ENCODE data around the gene SLC9A7.
"Not testable (repeated sequence)": the region's sequence is repeated elsewhere in the genome, so short reads cannot be mapped to it uniquely, and the experiment has no call there.

SLC9A7 gene

DNA sequence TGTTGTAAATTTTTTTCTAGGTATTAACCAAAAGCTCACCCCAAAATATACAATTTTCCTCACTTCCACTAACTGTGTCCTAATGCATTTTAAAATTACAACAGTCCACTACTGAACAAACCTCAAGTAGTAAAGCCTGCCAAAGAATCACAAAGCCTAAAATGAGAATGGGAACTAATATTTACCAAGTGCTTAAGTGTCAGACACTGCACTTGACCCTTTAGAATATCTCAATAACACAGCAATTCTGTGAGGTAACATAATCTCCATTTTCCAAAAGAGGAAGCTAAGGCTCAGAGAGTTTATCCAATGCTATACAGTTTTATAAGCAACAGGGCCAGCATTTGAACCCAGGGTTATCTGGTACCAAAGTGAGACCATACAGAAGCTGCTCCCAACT is 4.9 kb downstream of the SLC9A7 start:
- DNase-seq, result no peak

DNA sequence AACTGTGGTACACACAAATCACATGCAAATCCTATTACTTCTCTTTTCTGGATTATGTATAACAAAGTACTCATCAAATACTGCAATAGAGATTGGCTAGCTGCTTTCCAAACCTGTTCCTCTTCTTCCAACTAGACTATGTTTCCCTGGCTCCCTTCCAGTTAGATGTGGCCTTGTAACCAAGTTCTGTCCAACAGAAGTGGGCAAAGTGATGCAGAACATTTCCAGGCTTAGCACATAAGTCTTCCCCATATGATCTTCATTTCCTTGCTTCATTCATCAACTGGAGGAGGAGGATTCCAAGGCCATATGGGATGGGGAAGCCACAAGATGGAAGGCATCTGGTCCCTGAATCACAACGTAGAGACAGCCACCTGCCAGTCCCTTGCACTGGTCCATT is 8.0 kb downstream of the SLC9A7 start:
- no peak for DNase-seq

DNA sequence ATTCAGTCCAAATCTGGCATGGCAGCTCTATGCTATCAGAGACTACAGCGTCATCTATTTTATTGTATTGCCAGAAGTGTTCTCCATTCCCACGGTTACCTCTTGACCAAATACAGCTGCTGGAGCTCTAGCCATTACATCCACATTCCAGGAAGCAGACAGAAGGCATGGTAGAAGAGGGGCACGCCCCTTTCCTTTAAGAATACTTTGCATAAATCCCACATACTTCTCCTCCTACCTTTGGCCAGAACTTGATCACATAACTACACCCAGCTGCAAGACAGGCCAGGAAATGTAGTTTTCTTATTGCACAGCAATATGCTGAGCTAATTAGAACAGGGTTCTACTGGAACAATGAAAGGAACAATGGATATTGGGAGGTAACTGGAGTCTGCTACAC is 14.9 kb downstream of the SLC9A7 start:
- DNase-seq, result no peak

DNA sequence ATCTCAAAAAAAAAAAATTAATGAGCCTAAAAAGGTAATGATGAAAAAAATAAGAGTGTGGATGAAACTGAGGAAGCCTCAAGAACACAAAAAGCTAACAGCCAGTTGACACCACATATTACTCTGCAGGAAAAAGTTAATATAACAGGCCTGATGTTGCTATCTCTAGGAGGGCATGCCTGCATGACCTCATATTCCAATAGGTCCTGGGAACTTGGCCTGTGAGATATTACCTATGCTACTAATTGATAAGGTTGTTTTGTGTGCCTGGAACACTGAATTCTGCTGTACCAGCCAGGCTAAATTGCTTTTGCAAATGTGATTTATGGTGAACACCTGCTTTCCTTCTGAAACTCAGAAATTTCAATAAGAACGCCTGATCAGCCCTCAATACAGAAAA is 15.9 kb downstream of the SLC9A7 start:
- DNase-seq, result no peak

DNA sequence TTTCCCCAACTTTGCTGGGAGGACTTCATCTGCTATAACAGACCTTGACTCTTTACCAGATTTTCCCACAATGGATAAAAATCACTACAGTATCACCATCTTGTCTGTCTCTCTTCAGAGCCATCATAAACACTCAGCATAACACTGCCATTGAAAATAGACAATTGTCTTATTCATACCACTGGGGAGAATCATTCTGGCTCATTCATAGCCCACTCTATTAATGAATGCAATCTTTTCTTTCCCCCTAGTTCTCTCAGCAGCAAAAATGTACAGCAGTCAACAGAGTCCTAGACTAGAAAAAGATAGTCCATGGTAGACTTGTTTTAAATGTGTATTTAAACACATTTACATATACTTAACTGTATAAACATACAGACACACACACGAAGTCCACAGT is 19.2 kb downstream of the SLC9A7 start:
- no peak for DNase-seq

DNA sequence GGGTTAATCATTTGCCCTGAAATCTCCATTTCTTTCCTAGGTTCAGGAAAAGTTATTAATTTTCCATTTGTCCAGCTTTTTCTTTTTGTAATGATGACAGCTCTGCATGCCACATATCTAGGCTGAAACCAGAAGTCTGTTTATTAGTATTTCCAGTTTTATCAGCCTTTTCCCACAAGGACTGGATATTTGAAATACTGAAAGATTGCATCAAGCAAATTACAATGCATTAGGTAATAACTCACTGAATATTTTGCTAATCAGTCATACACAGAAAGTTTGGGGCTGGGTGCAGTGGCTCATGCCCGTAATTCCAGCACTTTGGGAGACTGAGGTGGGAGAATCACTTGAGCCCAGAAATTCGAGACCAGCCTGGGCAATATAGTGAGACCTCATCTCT is 21.5 kb downstream of the SLC9A7 start:
- DNase-seq, result no peak

DNA sequence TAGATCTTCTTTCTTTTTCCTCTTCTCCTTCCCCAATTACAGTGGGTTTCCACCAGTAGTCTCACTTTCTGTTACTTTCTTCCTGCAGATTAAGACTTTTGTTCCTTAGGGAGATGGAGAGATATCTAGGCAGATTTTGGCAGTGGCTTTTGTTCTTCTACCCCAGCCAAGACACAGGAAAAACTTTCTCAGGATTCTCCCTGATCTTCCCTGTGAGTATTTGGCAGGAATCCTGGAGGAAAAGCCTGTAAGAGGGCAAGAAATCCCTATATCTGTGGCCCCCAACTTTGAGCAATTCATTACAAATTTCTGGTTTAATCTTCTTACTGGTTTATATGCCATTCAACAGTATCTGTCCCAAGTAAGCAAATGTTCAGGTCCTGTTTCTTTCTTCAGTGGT is 21.9 kb downstream of the SLC9A7 start:
- no peak for DNase-seq

DNA sequence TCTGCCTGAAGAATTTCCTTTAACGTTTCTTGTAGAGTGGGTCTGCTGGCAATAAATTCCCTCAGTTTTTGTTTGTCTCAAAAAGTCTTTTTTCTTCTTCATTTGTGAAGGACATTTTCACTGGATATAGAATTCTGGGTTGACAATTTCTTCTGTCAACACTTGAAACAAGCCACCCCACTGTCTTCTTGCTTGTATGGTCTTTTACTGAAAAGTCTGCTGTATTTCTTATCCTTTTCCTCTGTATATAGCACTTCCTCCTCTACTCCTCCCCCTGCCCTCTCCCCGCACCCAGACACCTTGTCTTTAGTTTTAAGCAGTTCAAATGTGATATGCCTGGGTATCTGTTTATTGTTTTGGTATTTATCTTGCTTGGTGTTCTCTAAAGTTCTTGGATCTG is 23.3 kb downstream of the SLC9A7 start:
- no peak for DNase-seq

DNA sequence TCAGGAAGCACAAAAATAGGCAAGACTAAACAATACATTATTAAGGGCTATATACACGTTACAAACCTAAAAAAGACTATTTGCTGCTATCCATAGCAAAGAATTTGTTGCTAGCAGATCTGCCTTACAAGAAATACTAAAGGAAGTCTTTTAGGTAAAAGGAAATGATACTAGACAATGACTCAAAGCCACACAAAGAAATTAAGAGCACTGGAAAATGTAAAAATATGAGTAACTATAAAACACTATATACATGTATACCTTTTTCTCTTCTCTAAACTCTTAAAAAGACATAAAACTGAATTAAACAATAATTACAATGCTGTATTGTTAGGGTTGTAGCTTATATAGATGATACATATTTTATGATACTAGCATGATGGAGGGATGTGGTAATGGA is 25.7 kb downstream of the SLC9A7 start:
- no peak for DNase-seq

DNA sequence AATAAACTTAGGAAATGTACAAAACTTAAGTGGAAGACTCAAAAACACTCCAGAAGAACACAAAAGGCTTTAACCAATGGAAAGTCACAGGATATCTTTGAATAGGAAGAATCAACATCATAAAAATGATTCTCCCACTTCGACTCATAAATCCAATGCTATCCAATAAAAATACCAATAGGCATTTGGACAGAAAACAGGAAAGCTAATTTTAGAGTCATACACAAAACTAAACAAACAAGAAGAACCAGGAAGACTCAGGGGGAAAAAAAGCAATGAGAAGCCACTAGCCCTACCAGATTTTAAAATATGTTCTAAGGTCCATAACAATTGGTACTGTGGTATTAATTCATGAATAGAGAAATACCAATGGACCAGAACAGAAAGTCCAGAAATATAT is 28.2 kb downstream of the SLC9A7 start:
- DNase-seq, result no peak

DNA sequence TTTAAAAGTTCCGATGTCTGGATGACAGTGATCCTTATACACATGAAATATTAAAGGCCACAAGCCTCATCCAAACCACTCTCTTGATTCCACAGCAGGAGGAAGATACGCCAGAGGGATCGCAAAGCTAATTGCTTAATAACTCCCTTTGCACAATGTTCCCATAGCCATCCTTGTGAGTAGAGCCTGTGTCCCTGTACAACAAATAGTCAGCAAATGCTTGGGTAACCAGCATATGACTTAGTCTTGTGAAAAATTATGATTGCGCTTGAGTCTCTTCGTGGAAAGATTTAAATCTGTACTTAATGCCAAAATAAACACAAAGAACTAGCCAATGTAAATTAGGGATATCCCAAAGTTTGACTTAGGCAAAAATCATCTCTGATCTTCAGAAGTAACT is 31.5 kb downstream of the SLC9A7 start:
- no peak for DNase-seq

DNA sequence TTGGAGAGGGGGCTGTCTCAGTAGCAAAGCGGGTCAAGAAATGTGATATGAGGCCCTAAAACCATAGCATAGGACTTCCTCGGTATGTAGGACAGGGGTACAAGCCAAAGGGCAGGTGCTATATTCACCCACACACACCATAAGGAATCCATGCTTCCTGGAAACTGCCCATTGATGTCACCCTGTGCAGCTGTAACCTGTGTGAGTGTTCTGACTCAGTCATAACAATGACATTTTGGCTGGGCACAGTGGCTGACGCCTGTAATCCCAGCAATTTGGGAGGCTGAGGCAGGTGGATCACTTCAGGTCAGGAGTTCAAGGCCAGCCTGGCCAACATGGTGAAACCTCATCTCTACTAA is 35.4 kb downstream of the SLC9A7 start:
- DNase-seq, result not testable (repeated sequence)

DNA sequence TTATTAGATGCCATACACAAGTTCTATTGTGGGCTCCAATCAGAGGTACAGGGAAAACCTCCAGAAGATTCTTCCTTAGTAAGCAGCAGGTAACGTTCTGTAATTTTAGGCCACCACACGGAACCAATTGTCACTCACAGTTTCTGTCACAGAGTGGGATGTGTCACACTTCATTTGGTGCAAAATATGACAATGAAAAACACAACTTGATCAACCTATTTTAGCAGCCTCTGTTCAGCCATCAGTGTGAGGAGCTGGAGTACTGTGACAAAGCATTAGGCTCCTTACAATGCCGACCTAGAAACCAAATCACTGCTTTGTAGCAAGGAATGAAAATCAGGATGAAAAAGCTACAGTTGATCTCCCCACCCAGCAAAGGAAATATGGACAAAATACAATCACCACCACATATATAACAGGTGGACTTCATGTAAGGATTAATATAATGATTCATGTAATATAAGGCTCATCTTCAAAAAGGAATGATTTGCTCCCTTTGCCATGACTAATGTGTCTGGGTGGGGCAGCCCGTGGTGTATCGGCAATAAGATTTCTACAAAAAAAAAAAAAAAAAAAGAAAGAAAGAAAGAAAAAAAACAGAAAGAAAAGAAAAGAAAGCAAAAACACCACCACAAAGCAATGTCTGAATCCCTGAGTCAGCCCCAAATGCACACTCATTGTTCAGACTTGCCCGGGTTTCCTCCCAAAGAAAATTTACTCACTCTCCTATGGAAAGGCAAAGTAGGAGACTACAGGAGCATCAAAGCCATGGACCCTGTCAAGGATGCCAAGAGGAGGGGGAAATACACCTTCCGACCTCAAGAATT is 36.0 kb downstream of the SLC9A7 start:
- no peak for DNase-seq

DNA sequence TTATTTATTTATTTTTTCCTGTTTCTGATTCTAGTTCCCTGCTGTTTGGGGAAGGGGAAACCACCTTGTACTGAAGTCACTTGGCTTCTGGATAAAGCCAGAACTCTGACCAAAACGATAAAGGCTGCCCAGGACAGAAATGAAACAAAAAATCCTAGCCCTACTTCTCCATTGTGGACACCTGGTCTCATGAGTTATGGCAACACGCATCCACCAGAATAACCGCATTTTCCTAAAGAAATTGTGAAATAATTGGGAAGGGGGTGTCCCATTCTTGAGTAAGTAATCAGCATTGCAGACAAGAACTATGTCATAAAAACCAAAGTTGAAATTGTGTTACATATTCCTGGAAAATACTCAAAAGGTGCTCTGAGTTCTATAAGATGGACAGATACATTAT is 42.1 kb downstream of the SLC9A7 start:
- no peak for DNase-seq

DNA sequence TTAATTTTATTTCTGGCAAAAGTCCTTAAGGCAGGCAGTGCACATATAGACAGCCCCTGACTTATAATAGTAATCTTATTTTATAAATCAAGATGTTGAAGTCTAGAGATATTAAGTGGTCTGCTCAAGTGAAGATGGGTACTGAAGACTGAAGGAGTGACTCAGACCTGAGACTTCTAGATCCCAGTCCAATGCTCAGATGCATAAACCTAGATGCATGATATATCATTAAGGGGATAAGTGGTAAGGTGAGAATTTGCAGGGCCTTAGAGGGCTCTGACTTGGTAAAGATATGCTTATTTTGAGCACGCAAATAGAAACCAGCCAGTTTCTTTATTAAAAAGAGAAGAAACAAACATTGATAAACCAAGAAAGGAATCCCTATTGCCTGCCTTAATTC is 42.9 kb downstream of the SLC9A7 start:
- no peak for DNase-seq

DNA sequence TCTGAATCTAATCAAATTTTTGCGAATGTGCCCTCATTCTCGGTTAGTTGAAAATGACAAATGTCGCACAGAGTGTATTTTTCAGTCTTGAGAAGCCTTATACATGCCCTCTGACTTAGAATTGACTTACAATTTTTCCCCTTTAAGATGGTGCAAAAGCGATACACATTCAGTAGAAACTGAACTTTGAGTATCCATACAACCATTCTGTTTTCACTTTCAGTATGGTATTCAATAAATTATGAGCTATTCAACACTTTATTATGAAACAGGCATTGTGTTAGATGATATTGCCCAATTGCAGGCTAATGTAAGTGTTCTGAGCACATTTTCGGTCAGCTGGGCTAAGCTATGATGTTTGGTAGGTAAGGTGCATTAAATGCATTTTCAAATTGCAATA is 43.4 kb downstream of the SLC9A7 start:
- no peak for DNase-seq

DNA sequence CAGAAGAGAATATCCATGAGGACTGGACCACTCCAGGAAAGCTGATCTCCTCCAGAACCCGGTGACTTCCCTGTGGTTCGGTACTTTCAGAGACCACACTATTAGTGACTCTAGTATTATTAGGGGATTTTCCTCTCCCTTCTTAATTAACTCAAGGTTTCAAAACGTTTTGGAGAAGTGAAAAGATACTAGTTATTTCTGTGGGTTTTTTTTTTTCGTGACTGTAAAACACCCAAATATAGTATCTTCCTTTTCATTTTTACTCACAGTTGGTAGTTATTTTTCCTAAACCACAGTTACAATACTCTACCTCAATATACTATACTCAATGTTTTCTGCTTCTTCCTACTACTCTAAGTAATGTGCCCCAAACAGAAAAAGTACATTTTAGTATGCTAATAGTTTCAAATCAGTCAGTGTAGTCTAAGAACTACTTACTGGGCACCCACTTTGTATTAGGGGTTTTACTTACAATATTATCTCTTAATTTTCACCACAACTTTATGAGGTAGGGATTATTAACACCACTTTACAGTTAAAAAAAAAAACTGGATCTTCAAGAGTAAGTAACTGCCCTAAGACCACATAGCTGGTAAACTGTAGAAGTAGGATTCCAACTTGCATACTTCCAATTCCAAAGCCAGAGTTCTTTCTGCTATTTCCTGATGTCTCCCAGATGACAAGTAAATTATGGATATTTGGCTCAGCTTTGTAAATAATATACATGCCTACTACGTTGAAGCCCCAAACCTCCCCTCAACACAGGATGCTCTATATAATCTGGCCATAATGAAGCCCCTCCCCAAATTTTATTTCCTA is 45.0 kb downstream of the SLC9A7 start:
- DNase-seq, result no peak

DNA sequence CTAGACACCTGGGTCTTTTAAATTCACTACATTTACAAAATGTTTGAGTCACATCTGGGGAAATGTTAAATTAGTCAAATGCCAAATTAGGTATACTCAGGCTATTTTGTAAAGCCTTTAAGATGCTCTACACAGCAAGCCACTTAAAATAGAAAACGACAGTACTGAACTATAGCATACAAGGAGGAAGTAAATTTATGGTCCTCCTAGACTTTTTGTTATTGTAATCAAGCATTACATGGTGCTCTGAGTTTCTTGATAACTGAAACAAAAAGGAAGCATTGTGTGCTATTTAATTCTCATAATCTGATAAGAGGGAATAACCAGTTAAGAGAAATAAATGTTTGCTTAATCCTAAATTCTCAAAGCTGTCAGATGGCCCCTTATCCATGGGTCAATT is 46.2 kb downstream of the SLC9A7 start:
- DNase-seq, result no peak

DNA sequence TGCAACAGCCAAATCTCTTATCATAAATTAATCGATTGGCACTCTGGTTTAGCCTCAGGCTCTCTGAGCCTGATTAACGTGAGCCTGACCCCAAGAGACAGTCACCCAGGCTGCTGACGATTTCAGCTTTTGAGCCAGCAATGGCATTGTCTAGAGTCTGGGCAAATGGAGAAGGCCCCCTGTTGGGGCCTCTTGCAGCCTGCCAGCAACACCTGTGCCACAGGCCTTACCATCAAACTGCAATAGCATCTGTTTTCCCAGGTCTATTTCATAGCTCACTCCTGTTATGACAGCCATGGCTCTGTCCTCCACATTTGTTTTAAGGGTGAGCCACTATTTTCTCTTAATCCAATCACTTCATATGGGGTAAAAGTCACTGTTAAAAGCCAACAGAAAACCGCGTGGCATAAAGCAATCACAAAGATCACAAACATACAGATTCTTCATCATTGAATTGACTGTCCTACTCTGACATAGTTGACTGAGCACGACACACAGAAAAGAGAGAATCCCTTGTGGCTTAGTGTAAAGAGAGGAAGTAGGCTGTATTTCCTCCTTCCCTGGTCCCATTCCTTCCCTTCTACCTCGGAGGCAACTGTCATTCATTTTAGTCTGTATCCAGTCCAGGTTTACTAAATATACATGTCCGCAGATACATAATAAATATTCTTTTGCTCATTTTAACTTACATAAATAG is 47.8 kb downstream of the SLC9A7 start:
- peak; percentile 24 for DNase-seq

DNA sequence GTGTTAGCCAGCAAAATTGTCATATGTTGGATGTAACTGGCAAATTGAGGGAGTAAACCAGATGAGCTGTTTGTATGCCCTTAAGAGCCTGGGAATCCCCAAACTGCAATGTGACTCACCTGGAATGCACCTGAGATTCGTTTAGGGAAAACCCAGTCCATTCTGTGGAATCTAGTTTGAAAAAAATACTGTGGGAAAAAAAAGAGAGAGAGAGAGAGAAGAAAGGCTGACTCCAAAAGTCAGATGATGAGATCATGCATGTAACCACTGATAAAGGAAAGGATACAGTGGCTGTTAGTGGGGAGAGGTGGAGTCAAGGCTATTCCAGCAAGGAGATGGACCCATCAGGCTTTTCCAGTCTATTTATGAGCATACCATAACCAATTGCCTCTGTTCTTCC is 48.5 kb downstream of the SLC9A7 start:
- DNase-seq, result no peak

DNA sequence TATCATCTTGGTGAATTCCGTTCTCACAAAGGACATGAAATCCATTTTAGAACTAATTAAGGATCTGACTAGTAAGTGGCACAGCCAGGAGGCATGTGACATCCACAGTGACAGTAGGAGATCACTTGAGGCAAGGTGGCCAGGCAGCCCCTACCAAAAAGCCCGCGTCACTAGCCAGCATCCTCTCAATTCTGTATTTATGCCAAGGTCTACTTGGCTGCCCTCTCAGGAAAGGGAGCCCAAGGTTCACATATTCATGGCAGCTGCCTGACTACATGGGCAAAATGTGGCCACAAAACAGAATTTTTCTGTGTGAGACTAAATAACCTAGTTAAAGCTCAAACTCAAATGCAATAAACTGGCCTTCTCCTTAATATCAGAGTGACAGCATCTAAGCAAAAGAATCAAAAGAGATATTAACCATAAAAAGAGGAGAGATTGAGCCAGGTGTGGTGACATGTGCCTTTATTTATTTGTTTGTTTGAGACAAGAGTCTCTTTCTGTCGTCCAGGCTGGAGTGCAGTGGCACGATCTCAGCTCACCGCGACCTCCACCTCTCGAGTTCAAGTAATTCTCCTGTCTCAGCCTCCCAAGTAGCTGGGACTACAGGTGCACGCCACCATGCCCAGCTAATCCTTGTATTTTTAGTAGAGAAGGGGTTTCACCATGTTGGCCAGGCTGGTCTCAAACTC is 51.5 kb downstream of the SLC9A7 start:
- no peak for DNase-seq

DNA sequence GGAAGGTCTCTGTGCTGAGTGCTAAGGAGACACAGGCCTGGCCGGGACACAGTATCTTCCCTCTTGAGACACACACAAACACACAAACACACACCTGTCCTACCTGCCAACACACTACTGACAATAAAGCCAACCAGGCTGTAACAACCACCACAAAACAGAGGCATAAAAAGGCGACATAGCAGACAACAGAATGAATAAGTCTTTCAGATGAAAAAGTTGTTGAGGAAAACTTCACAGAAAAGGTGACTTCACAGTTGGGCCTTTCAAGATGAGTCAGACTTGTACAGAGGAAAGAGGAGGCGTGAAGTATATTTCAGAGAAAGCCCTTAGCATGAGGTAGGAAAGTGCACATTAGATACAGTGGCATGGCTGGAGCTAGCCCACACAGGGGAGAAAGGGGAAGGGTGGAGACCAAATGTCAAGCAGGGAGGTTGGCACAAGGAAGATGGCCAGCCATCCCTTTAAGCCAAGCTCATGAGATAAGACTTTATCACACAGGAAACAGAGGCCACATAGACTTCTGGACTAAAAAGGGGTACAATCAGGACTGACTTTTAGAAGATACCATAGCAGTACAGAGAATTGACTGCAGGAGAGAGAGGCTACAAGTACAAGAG is 54.0 kb downstream of the SLC9A7 start:
- peak; percentile 81 for DNase-seq

DNA sequence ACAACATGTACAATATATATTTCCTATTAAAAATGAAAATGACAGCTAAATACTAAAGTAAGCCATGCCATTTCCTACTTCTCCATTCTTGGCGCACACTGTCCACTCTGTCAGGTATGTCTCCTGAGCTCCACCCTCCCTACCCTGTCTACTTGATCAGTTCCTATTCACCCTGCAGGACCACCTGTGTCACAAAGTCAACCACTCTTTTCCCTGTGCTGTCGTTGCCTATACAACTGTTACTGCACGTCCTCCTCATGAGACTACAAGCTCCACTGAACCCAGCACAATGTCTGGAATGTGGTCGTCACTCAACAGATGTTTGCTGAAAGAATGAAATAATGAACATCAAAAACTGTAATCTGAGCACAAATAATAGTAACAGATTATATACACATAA is 54.9 kb downstream of the SLC9A7 start:
- DNase-seq, result no peak

Measured in activated CD4-positive, alpha-beta T cell treated with anti-CD3 and anti-CD28 coated beads, Interleukin-2, amount 50 U/mL, for 16 hours (primary cell).